IPS-NIHi11 (cell line): ENCODE results near the gene STKLD1.

Experiments
- DNase-seq: peaks from one replicate; pipeline ENCODE4 v3.0.0; 2012; ENCODE audit warnings: mixed read lengths, low spot score

STKLD1 gene

GRCh38 chr9:133345596-133345995, 30.6 kb upstream of the STKLD1 start:
- DNase-seq = no peak

DNA sequence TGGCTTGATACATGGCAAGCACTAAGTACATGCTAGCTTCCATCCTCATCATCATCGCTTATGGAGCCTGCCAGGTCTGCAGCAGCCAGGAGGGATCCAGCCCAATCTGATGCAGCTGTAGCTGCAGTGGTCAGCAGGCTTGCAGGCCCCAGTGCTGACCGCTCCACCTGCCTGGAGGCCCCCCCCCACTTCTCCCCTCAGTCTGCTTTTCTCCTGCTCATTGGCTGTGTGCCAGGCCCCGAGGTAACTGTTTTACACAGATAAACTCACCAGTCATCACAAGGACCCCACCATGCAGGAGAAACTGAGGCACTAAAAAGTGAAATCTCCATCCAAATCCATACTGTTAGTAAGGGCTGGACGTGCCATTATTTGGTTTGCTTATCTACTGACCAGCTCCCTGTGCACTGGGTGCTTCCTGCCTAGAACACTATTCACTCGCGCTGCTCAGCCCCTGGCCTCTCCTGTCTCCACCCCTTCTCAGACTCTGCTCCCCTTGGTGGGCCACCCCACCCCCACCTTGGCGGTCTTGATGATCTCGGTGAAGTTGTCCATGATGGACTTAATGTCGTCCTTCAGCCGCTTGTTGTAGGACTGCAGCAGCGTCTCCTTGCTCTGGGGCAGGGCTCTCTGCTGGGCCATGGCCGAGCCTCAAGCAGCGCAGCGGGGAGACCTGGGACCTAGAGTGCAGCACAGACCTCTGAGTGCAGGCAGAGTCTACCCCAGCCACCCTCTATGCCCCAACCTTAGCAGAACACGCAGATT, 30.0 kb upstream of the STKLD1 start:
- DNase-seq = no peak

GRCh38 chr9:133347515-133347984, 28.6 kb upstream of the STKLD1 start:
- DNase-seq = peak; percentile 74

DNA sequence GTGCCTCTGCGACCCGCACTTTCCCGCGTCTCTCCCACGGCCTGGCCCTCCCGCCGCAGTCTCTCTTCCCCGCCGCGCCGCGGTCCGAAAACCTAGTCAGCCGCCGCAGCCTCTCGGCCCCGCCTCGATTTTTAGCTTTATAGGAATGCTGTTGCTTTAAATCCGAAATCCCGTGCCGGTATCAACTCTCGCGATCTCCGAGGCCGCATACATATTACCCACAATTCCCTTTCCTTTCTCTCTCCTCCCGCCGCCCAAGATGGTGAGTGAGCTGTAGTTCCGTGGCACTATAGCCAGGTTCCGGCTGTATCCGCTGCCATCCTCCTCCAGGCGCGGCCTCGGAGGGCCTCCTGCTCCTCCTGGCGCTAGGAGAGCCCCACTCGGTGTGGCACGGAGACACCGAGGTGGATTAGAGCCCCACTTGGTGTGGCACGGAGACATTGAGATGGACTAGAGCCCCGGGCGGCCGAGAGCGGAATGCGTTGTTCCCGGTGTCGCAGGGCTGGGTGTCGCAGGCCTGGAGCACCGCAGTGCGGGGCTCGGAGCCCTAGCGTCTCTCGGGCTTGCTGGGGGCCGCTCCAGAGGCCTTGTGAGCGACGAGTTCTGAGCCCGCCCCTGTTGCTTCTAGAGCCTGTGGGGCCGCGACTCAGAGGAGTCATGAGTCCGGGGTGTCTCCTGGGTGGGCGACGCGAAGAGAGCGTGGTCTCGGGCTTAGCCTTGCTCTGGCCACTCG, 28.0 kb upstream of the STKLD1 start, which contains the start of the genes MED22 and RPL7A:
TSS of gene MED22 (minus strand) at position 147 of the 733 bp plus-strand sequence. CDS start 1,469 bp downstream, outside the sequence.
TSS of gene RPL7A (plus strand) at position 234 of the 733 bp plus-strand sequence. CDS start at position 260, 26 bp downstream.
- peak; percentile 90 for DNase-seq

DNA sequence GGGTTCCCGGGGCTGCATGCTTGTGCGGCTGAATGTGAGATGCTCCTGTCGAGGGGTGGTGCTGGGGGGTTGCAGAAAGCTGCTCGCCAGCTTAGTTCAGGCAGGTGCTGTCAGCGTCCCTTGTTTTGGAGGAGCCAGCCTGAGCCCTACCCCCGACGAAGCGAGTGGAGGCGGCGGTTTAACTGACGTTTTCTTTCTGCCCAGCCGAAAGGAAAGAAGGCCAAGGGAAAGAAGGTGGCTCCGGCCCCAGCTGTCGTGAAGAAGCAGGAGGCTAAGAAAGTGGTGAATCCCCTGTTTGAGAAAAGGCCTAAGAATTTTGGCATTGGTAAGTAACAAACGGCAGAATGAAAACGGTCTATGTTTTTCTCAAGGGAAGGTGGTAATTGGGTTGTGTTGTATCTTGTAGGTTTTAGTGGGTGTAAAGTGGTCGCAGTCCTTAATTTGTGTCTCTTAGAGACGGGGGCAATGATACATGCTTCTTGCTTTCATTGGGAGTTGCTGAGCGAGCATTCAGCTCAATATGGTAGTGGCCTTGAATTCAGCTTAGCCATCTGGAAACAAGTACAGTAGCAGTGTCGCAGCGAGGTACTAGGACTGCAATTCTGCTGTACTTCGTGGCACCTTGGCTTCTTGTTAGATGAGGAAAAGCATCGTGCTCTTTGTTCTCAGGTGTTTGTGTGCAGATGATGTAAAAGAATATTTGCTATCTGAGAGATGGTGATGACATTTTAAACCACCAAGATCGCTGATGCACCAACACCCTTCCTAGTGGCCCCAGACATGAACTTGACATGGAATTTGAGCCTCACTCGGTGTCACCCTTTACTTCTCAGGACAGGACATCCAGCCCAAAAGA, 27.2 kb upstream of the STKLD1 start:
- DNase-seq = no peak

GRCh38 chr9:133349965-133350616, 26.1 kb upstream of the STKLD1 start:
- DNase-seq = no peak

- no peak for DNase-seq
Measured at GRCh38 chr9:133351526-133351907, 24.6 kb upstream of the STKLD1 start.

GRCh38 chr9:133351908-133352634, 24.1 kb upstream of the STKLD1 start:
- DNase-seq = peak; percentile 69

DNA sequence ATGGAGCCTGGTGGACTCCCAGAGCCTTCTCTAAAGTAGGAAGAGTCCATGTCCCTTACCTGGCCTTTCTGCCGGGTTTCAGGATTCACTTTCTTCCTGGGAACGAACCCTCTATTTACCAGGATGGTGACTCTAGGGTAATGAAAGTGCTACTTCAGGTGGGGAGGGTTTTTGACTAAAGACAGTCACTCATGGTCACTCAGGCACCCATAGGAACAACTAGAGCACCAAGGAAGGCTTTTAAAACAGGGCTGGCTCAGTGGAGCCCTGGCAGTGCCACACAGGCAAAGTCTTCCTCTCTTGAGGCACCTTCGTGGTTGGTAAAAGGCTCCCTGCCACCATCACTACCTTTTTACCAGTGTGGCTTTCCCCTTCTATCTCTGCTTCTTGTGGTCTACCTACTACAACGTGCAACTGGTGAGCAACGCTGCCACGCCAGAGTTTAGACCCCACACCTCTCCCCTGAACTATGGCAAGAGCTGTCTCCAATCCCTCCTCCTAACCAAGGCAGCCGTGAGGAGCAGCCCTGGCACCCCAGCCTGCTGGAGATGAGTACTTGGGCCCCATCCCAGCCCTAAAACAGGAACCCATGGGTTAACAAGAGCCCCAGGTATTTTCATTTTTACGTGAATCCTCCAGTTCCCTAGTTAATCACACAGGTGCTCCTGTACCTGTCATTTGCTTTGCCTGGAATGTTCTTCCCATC, 23.4 kb upstream of the STKLD1 start:
- no peak for DNase-seq

- no peak for DNase-seq
Measured at GRCh38 chr9:133353548-133353947, 22.6 kb upstream of the STKLD1 start.

DNA sequence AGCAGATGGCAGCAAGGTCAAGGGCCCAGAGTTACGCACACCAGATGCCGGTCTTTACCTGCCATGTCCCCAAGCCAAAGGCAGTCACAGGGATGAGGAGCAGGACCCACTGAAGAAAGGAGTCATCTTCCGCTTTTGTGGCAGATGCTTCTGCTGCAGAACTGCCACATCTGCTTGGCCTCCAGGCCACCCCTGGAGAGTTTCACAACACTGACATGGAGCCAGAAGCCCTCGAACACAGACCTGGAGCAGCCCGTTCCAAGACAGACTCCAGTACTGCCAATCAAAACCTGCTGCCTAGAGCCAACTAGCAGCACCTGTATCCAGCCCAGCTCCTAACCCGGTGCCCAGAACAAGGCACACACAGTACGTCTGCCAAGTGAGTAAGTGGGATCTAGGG, 21.4 kb upstream of the STKLD1 start:
- DNase-seq = no peak

DNA sequence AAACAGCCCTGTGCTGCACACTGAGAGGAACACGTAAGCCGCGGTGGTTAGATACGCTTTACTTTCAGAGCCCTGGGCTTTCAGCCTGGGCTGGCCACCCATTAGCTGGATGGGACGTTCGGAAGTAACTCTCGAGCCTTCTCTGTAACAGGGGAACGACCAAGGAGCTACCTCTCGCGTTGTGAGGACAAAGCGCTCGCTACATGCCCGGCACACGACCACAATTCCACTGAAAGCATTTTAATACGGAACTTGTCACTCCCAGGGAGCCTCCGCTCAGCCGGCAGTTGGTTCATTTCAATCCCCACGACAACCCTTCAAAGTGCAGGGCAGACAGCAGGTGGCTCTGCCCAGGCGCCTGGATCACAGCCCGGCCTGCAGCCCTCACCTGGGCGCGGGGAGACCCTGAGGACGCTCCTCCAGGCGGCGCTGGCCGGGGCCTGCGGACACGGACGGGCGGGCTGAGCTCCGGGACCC, 20.2 kb upstream of the STKLD1 start:
- no peak for DNase-seq

DNA sequence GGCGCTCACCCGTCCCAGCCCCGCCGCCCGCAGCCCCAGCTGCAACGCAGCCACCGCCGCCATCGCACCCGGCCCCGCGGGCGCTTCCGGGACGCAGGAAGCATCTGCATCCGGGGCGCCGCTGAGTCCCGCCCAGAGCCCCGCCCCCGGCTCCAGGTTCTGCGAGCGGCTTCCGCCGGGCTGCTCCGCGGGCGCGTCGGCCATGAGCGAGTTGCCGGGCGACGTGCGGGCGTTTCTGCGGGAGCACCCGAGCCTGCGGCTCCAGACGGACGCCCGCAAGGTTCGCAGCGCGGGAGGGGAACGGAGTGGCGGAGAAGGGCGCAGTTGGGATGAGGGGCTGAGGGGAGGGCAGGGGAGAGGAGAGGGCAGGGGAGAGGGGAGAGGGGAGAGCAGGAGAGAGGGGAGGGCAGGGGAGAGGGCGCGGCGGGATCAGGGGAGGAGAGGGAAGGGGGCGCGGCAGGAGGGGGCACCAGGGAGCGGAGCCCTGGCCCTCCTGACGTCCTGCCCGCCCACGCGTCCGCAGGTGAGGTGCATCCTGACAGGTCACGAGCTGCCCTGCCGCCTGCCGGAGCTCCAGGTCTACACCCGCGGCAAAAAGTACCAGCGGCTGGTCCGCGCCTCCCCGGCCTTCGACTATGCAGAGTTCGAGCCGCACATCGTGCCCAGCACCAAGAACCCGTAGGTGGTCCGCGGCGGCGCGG, 19.6 kb upstream of the STKLD1 start, which contains the start of the genes SURF1 and SURF2:
TSS of gene SURF1 (minus strand) at position 97 of the 701 bp plus-strand sequence. CDS start at position 63, 34 bp downstream.
TSS of gene SURF2 (plus strand) at position 160 of the 701 bp plus-strand sequence. CDS start at position 203, 43 bp downstream.
- peak; percentile 94 for DNase-seq

- no peak for DNase-seq
Measured at GRCh38 chr9:133357656-133358055, 18.5 kb upstream of the STKLD1 start.

- peak; percentile 62 for DNase-seq
Measured at GRCh38 chr9:133359399-133360175, 16.6 kb upstream of the STKLD1 start.

- DNase-seq = no peak
Measured at GRCh38 chr9:133360400-133361393, 15.5 kb upstream of the STKLD1 start.

DNA sequence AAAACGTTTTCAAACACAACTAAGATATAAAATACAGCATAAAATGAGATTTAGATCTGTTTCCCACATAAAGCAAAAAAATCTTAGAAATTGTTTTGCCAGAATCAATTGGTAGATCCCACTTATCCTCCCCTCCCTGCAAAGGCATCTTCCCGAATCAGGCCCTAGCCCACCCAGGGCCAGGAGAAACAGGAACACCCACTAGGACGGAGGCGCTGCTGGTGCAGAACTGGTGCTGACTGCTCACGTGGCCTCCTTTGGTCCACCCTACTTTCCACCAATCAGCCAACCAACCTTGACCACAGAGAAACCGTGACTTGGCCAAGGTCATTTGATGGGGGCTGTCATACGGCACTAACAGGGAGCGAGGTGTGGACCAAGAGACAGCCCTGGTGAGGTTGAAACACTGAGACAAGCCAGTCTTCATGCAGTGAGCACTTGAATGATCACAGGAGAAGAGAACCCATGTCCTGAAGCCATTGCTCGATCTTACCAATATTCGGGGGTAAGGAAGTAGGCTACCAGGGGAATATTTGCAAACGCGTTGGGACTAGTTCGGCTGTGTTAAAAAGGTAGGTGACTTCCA, 14.6 kb upstream of the STKLD1 start:
- DNase-seq = no peak
